Cardiac septum (tissue), 1 donor: ENCODE results near the gene THRSP. TPM values are rescaled to one million over a fixed set of nuclear protein-coding genes. Genes with fewer than 3 reads are reported as not detected.
"Not testable (repeated sequence)": the region's sequence is repeated elsewhere in the genome, so short reads cannot be mapped to it uniquely, and the experiment has no call there.

ENCODE experiments used
- DNase-seq: peaks from one replicate; pipeline ENCODE4 v3.0.0-alpha.2; 2020; ENCODE audit warnings: low spot score
- intact Hi-C: fragments of 100-400 bp; cut with DNase I; formaldehyde crosslinking; loops from one replicate; pipeline ENCODE4 v1.14.0; 2022
- long read RNA-seq: library from polyadenylated mRNA; unstranded; transcript quantifications from one replicate; pipeline ENCODE4 v2.0.0, GENCODE V29; 2021
- total RNA-seq: library from RNA; stranded (reverse); fragmentation: NEBNext Ultra II Directional; extraction: Animal tissue kit (Norgen Biotek cat#: 25700); gene quantifications from one replicate; pipeline ENCODE4 v1.2.1, GENCODE V29; 2021
- donor health status: DM: no; HTN: no; CAD: no.

Gene THRSP, protein sequence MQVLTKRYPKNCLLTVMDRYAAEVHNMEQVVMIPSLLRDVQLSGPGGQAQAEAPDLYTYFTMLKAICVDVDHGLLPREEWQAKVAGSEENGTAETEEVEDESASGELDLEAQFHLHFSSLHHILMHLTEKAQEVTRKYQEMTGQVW
- 2.0 TPM for total RNA-seq
- long read RNA-seq, partial matches to known transcripts = 0 of 2 reads
- long read RNA-seq, other reads (novel, unspliced or antisense) = 0 of 2 reads

DNA sequence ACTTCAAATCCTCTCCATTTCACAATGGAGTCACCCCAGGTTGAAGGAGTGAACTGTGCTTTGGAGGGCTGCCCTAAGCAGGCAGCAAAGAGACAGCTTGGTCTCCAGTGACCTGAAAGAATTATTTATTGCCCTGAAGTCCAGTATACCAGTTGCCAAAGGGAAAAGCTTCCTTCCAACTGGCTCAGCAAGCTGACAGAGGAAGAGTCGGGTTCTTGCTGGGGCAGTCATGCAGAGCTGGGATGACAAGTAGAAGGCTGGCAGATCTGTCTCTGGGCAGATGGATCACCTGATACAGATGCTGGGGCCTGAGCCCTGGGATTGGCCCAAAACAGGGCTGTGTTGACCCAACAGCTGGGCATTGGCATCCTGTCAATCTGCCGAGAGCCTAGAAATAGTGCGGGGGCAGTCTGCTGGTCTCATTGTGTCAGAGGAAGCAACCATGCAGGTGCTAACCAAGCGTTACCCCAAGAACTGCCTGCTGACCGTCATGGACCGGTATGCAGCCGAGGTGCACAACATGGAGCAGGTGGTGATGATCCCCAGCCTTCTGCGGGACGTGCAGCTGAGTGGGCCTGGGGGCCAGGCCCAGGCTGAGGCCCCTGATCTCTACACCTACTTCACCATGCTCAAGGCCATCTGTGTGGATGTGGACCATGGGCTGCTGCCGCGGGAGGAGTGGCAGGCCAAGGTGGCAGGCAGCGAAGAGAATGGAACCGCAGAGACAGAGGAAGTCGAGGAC, at the start of gene THRSP:
TSS of gene THRSP (plus strand) at position 422 of the 742 bp plus-strand sequence. CDS start at position 443, 21 bp downstream.
- intact Hi-C loops = no loop called here
- DNase-seq = no peak

DNA sequence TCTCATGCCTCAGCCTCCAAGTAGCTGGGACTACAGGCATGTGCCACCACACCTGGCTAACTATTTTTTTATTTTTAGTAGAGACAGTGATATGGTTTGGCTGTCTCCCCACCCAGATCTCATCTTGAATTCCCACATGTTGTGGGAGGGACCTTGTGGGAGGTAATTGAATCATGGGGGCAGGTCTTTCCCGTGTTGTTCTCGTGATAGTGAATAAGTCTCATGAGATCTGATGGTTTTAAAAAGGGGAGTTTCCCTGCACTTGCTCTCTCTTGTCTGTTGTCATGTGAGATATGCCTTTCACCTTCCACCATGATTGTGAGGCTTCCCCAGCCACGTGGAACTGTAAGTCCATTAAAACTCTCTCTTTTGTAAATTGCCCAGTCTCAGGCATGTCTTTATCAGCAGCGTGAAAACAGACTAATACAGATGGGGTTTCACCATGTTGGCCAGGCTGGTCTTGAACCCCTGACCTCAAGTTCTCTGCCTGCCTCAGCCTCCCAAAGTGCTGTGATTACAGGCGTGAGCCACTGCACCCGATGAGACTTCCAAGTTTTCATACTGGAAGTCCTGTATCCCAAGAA, 48.6 kb upstream of the THRSP start:
- intact Hi-C loops, DNase-seq: not testable (repeated sequence)

DNA sequence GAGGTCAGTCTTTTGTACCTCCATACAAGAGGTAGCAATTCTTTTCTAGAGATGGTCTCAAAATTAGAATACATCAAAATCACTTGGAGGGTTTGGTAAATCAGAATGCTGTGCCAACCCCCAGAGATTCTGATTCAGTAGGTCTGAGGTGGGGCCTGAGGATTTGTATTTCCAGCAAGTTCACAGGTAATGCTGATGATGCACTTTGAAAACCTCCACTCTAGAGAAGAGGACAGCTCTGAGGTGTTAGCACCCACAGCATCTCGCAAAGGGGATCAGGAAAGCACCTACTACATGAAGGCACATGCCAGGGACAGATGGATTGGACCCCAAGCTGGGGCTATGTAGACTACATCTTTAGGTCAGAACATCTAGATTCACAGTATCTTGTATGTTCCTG, 47.8 kb upstream of the THRSP start:
- intact Hi-C loops = no loop called here
- no peak for DNase-seq

DNA sequence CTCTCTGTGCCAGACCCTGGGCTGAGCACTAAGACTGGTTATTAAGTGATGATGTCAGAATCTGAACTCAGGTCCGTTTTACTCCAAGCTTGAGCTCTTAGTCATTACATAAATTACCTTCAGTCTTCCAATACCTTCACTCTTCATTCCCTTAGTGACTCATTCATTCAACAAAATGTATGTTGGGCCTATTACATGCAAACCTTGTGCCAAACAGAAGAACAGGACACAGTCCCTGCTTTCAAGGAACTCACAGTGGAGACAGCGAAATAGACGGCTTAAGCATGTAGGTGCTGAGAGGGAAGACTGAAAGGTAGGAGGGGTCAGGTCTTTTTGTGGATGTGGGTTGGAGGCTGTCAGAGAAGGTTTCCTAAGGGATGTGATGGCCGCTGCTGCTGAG, 43.9 kb upstream of the THRSP start:
- intact Hi-C loops = no loop called here
- no peak for DNase-seq

DNA sequence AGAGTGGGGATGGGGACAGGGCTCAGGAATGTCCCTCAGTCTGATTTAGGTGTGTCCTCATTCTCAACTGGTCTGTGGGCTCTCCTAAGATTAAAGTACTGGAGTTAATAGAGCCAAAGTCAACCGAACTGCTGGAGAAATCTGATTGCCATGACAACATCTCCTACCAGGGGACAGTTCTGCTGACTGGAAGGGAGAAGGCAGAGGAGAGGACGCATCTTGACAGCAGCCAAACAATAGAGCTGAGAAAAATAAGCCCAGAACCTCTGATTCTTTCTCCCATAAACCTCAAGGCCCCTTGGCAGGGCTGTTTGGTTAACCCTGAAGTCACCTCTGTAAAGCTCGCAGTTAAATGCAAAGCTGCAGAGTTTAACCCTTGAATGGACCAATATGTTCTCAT, 43.4 kb upstream of the THRSP start:
- intact Hi-C loops = no loop called here
- DNase-seq = no peak

DNA sequence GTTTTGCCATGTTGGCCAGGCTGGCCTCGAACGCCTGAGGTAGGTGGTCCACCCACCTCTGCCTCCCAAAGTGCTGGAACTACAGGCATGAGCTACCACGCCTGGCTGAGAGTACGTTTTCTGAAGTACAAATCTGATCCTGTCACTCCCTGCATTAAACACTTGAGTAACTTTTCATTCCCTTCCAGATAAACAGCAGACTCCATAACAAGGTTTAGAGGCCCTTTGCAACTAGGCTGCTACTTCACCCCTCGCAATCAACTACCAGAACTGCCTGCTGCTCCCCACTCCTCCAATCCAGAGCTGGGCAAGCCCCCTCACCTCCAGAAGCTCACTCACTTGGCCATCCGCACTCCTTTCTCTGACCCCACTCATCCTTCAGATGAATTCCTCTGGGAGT, 42.0 kb upstream of the THRSP start:
- intact Hi-C loops = no loop called here

DNA sequence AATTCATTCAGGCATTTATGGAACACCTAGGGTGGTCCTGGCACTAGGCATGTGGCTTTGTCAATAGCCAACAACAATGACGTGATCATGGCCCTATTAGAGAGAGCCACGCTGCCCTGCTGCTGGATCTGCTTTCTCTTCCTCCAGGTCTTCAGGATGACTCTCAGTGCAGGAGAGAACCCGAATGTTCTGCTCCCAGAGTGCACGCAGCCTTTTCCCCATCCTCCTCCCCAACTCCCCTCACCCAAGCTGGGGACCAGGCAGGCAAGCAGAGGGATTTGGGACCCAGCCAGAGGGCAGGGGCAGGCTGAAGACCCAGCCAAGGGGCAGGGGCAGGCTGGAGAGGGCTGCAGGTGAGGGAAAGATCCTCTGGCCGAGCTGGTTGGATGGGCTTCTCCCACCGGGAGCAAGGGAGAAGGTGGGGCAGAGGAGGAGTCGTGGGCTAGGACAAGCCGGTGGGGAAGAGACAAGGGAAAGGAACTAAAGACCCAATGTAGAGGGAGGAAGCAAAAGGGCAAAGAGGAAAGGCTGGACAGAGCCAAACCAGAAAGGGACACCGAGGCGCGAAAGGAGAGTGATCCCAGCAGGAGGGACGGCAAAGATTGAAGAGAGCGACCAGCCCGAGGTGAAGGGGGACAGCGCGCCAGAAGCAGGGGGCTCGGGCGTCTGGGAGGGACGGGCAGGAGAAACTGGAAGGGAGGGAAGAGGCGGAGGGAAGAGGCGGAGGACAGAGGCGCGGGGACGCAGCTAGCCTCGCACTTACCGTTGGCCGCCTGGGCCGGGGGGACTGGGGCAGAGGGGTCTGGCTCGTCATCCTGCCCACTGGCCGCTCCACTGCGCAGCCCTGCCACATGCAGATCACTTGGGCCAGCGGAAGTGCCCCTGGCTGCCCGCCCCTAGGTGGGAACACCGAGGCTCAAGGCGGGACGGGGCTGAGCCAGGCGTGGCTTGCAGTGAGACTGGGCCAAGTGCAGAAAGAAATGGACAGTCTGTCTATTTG, 41.0 kb upstream of the THRSP start, which contains the start of gene KCTD14:
TSS of gene KCTD14 (minus strand) at position 880 of the 1,000 bp plus-strand sequence. CDS start at position 853, 27 bp downstream.
- intact Hi-C loops = no loop called here
- DNase-seq = no peak

More for the DNA sequence above, 42.0 kb upstream of the THRSP start:
- no peak for DNase-seq

DNA sequence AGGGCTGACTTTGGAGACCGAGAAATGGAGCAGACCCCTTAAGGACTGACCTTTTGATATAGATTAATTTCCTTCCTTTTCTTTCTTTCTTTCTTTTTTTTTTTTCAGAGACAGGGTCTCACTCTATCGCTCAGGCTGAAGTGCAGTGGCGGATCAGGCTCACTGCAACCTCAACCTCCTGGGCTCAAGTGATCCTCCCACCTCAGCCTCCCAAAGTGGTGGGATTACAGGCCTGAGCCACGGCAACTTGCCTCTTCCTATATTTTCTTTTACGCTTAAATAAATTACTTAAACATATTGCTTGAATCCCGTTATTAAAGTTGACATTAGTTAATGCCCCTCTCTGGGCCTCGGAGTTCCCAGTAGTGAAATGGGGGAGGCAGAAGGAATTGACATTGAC, 40.2 kb upstream of the THRSP start:
- no peak for DNase-seq
- intact Hi-C loops = no loop called here

DNA sequence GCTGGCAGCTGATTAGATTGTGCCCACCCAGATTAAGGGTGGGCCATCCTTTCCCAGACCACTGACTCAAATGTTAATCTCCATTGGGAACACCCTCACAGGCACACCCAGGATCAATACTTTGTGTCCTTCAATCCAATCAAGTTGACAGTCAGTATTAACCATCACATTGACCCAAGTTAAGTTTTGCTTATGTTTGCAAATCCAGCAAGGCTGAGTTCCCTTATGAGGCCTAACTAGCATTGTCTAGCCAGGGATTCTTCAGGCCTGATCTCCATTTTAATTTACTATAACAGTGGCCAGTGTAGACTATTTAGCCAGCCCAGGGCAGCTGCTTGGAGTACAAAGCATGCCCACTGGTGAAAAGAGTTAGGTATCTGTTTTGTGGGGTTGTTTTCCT, 38.3 kb upstream of the THRSP start:
- intact Hi-C loops = no loop called here
- no peak for DNase-seq

DNA sequence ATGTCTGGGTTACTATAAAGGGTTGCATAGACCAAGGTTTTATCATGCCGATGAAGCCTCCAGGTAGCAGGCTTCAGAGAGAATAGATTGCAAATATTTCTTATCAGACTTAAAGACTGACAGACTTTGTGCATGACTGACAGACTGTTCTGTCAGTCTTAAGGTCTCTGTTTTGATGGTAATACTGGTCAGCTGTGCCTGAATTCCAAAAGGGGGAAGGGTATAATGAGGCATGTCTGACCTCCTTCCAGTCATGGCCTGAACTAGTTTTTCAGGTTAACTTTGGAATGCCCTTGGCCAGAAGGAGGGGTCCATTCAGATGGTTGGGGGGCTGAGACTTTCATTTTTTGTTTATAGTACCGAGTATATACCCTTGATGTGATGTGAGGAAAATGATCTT, 35.9 kb upstream of the THRSP start:
- intact Hi-C loops = no loop called here
- DNase-seq = no peak

DNA sequence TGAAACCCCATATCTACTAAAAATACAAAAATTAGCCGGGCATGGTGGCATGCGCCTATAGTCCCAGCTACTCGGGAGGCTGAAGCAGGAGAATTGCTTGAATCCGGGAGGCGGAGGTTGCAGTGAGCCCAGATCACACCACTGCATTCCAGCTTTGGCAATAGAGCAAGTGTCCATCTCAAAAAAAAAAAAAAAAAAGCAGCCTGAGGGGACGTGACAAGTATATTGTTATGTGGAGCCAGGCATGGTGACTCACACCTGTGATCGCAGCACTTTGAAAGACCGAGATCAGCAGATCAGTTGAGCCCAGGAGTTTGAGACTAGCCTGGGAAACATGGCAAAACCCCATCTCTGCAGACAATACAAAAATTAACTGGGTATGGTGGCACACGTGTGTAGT, 35.2 kb upstream of the THRSP start:
- intact Hi-C loops, DNase-seq: not testable (repeated sequence)

DNA sequence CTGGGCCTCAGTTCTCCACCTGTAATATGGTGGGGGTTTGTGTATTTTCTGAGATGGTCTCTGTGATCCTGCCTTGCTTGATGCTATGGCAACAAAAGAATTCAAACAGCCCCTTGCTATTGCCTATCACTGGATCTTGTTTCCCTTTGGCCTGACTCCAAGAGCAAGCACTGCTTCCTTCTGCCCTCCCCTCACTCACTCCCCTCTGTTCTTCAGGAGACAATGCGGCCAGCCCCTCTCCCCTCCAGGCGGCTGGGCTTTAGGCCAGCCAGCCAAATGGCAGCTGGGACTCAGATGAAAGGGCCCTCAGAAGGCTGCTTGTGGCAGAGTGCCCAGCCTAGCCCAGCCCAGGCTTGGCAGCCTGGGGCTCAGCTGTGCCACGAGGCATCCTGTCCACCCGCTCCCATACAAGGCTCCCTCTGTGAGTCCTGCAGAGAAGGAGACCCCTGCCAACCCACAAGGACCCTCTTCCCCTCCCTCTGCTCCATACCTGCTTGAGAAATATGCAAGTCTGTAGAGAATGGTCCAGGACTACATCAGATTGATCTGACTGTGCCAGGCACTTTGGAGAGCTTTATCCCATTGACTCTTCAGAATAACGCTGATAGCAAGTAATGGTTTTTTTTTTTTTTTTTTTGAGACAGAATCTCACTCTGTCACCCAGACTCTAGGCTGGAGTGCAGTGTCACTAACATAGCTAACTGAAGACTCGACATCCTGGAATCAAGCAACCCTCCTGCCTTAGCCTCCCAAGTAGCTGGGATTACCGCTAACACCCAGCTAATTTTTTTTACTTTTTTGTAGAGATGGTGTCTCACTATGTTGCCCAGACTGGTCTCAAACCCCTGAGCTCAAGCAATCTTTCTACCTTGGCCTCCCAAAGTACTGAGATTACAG, 33.0 kb upstream of the THRSP start:
- DNase-seq = peak; percentile 77
- intact Hi-C loops = no loop called here

DNA sequence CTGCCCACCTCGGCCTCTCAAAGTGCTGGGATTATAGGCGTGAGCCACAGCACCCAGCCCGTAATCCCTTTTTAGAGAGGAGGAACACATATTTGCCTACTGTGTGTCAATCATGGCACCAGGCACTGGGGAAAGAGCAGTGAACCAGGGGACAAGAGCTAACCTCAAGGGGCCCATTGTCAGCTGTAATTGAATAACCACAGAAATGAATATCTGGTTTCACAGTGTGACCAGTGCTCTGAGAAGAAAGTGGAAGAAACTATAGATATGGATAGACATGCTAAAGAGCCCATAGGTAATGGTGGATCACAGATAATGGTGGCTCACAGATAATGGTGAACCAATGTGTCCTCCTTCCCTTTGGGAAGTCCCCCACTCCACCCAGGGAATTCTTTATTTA, 32.0 kb upstream of the THRSP start:
- intact Hi-C loops = no loop called here
- no peak for DNase-seq

DNA sequence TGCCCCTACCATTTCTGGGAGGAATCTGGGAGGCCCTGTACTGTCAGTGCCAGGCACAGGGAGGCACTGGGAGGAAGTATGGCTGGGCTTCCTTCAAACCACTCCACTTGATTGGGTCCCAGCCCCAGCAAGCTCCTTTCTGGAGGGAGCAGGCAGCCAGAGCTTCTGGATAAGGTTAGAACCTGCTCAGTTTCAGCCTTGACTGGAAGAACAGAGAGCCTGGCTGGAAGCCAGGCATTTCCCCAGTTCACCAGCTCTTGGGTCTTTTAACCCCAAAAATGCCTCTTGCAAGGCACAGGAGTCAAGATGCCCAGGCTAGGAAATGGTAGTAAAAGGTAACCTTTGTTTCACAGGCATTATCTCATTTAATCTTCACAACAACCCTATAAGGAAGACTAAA, 31.6 kb upstream of the THRSP start:
- intact Hi-C loops = no loop called here
- no peak for DNase-seq

DNA sequence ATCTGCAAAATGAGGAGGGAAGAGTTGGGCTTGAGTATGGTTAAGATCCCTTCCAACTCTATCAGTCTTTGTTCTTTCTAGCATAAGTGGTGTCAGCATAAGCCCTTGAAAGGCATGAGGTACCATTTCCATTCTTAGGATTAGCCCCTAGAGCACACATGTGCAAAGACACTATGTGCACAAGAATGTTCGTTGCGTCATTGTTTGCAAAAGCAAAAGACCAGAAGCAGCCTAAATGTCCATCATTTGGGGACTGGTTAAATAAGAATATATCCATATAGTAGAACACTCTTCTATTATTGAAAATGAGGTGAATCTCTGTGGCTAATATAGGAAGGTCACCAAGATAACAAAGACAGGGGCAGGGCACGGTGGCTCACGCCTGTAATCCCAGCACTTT, 30.6 kb upstream of the THRSP start:
- intact Hi-C loops = no loop called here
- no peak for DNase-seq

DNA sequence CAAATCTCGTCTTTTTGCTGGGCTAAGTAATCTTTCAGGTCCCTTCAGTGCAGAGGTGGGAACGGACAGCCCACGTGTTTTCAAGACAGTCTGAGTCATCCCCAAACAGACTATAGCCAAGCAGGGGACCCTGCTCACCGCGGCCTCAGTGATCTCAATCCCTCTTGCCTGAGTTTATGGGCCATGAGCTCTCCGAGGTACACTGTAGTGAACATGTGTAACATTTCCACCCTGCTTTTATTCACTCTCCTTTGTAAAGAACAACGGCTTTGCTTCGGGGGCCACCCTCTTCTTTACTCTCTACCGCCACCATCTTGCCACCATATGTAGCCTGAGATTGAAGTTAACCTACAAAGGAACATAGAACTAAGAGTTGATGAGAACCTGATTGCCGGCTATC, 29.0 kb upstream of the THRSP start:
- intact Hi-C loops = no loop called here
- DNase-seq = no peak

DNA sequence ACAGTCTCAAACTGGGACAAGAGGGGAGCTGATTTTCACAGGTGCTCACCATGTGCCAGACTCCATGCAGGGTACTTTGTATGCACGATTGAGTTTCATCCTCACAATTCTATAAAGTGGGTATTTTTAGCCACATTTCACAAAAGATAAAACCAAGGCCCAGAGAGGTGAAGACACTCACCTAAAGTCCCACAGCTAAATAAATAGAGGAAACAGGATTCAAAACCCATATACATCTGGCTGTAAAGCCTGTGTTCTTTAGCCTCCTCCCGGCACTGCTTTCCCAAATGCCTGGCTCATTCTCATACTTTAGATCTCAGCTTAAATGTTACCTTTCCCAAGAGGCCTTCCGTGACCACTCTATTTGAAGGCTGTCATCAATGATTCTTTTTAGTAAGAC, 27.3 kb upstream of the THRSP start:
- intact Hi-C loops = no loop called here
- no peak for DNase-seq

DNA sequence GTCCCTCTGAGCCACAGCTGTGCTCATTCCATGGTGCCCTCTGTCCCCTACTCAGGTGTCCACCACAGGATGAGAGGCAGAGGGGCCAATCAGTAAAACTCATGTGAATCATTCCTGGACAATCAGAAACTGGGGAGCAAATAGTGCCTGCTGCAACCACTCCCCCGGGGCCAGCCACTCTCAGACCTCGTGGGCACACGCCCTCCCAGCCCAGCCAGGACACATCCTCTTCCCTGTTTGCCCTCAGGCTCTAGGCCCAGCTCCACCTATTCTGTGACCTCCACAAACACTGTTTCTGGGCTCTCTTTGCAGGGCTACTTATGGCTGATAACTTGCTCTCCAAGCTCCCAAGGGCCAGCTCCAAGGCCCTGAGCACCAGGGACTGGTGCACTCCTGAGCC, 26.6 kb upstream of the THRSP start:
- intact Hi-C loops = no loop called here
- no peak for DNase-seq
